Activated CD8-positive, alpha-beta memory T cell treated with anti-CD3 and anti-CD28 coated beads, Interleukin-2, amount 50 U/mL, for 1 hour (primary cell): Measurements from ENCODE around the gene HEATR5A.

Experiments used
- DNase-seq: peaks from one replicate; pipeline ENCODE4 v3.0.0-alpha.2; 2020; ENCODE audit errors: extremely low read depth

Gene HEATR5A

DNA sequence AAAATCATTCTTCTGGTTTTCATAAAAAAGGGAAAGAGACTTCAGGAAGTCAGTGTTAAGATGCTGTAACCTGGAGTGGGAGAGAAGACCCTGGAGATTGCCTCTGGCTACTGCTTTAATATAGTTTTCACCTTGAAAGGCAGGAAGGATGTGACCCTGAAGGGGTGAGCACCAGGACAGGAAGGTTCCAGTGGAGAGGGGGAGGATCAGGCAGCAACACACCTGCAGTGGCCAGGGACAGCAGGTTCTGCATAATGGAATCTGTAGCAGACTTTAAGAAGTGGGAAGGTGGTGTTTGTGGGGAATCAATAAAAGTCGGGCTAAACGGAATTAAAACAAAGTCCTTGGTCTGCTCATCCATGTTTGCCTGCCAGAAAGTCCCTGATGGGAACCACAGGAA, 6.3 kb upstream of the HEATR5A start:
- DNase-seq, result no peak

DNA sequence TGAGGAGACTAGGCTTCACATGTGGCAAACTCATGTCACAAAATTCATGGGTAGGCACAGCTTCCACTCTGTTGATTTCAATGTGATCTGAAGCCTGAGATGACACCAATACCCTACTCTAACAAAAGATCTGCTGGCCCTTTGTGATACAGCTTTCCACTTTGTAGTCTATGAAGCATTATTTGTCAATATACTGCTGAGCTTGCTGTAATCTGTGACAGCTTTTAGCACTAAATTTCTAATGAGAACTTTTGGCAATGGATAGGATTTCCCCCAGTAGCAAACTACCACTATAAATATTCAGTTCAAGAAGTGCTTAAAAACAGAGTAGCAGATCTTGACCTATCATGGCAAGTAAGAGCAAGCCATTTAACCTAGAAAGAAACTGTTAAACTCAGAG, 5.6 kb upstream of the HEATR5A start:
- no peak for DNase-seq

DNA sequence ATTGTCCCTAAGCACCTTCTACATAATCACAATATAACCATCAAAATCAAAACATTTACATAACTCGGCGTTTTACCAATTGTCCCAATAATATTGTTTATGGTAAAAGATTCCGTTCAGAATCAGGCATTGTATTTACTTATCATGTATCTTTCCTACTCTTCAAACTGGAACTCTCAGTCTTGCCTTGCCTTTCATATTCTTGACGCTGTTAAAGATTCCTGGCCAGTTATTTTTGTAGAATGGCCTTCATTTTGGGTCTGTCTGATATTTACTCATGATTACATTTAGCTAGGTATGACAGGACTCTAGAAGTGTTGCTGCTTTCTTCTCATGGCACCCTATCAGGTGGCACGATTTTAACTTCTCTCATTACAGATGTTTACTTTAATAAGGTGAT, 850 bp upstream of the HEATR5A start:
- DNase-seq, result no peak

DNA sequence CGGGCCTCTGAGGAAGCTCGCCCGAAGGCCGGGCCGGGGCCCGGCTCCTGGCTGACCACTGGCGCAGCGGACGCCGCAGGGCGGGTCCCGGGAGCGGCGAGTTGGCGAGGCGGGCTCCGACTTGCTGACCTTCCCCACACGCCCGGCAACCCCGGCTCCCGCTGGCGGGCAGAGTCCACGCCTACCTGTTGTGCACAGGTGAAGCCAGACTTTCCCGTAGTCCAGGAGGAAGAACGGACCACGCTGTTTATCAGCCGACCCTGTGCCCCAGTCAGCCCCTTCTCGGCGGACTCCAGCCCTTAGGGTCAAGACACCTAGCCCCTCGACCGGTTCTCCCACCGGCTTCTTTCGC, 407 bp downstream of the HEATR5A start:
- DNase-seq, result no peak

- DNase-seq, result no peak
Observed at GRCh38 chr14:31419179-31419966, 977 bp downstream of the HEATR5A start.

DNA sequence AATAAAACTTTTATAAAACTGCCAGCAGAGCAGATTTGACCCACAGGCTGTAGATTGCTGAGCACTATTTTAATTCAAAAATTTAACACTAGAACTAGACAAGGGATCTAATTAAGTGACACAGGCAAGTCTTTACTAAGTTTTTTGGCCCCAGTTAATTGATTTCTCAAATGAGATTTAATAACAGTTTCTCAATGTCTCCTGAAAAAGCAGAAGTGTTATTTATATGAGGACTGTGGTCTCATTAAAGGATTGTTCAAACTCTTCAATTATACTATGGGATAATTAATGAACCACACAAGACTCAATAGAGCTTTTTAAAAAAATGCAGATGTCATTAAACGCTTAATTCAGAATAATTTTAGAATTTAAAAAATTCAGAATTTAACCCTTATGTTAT, 1.9 kb downstream of the HEATR5A start:
- no peak for DNase-seq

DNA sequence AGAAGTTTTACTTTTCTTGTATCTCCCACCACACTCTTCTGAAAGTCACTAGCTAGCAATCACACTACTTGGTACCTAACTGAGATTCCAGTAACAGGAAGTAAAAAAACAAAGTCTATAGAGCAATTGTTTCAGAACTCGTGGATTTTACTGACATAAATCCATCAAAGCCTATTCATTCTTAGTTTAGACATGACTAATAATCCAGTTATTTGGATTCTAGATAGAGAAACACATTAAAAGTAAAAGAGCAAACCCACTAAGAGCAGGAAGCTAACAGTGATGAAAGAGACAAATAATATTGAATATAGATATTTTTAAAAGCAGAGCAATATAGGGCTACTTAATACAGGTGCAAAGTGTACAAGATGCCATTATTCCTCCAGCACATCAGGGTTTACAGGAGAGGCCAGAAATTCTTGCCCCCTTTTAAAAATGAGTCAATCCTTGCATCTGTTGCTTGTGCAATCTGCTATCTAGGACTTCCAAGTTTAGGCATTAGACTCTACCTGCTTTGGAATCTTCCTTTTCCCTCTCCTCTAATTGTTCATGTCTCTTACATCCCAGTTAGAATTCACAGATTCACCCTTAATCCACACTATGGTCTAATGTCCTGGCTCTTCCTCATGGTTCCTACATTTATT, 6.0 kb downstream of the HEATR5A start:
- no peak for DNase-seq

- no peak for DNase-seq
Observed at GRCh38 chr14:31411218-31411727, 9.1 kb downstream of the HEATR5A start.

GRCh38 chr14:31410048-31410650, 10.2 kb downstream of the HEATR5A start:
- no peak for DNase-seq

DNA sequence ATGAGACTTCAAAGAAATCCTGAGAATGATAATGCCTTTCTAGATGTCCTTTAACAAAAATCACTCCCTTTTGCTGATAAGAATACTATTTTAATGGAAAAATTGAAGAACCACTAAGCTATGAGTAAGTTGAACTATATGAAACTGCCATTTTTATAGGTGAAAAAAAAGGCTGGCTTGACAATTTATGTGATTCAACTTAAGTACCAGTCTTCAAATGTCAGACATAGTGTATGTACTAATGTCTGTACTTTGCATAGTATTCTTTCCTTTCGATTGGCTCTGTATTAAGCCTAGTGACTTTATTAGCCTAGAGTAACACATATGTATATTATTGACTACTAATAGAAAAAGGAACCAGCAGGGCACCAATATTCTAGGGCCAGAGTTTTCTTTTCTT, 11.9 kb downstream of the HEATR5A start:
- DNase-seq, result no peak

DNA sequence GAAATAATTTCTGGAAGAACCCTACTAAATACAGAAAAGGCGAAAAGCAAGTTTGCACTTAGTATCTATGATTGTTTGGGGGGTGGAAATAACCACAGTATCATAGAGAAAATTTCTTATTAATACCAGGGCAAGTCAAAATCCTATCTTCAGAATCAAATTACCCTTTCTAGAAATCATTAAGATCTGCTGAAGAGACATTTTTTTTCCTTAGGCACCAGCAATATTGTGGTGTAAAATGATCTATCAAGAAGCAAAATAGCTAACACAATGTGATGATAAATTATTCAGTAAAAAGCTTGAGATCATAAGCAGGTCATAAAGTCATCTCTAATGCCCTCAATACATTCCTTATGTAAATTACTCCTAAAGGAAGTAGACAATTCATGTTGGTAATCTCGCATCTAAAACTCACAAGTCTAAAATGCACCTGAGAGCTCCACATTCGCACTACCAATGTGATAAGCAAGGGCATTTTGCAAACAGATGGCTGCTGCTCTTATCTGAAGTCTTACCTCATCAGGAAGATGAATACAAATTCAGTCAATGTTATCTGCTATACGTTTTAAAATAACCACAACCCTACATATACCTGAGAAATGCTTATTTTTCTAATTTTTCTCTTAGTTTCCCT, 14.6 kb downstream of the HEATR5A start:
- DNase-seq, result no peak

- no peak for DNase-seq
Observed at GRCh38 chr14:31405106-31405505, 15.2 kb downstream of the HEATR5A start.

GRCh38 chr14:31403707-31404106, 16.6 kb downstream of the HEATR5A start:
- no peak for DNase-seq

- DNase-seq, result no peak
Observed at GRCh38 chr14:31402764-31403439, 17.4 kb downstream of the HEATR5A start.

GRCh38 chr14:31401369-31401932, 18.9 kb downstream of the HEATR5A start:
- DNase-seq, result no peak

DNA sequence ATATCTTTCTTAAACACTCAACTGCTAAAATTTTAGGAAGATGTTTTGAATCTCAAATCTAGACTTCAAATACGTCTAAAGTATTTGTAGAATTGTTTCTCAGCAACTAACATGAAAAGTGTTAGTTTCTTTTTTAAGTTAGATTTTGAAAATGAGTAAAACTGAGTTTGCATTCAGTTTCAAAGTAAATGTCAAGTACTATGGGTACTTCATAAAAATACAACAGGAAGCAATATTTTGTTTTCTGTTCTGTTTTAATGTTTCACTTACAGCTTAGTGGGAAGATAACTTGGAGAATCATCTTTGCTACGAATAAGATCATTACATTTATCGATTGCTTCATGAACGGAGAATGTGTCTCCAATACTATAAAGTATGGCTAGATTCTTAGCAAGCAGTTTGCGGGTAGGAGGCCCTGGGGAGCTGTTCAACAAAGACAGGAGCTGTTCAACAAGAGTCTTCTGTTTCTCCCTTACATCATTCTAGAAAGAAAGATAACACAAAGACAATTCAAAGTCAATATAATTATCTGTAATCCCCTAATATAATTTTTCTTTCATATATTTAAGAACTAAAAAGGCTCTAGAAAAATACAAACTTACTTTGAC, 20.2 kb downstream of the HEATR5A start:
- DNase-seq, result no peak

DNA sequence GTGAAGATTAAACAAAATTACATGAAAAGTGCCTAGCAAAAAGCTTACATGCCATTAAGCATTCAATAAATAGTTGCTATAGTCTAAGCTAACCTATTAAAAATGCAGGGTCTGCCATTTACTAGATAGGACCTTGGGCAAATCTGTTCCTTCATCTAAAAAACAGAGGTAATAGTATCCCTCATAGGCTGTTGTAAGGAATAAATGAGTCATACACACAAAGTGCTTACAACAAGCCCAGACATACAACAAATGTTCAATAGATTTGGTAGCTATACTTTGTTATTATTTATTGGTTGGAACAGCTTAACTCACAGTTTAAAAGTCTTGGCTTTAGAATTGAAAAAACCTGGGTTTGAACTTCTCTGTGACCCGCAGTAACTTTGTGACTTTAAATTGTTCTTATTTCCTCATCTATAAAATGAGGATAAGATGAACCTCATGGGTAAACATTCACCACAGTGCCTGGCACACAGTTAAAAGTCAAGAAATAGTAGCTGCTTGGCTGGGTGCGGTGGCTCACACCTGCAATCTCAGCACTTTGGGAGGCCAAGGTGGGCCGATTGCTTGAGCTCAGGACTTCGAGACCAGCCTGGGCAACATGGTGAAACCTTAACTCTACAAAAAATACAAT, 24.7 kb downstream of the HEATR5A start:
- no peak for DNase-seq

DNA sequence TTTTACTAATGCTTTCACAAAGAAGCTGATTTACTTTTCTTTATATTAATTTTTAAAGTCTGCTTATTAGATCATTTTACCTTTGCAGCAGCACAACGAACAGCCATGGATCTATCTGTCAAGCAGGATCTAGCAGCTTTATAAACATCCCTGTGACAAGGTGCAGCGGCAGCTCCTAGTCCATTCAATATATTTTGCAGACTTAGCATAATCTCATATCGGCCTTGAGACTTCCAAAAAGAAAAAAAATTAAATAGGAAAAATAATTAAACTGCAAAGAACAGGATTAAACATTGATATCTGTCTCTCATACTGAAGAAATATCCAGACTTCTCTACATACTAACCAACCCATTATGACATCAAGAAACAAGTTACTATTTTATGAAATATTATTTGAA, 25.2 kb downstream of the HEATR5A start:
- DNase-seq, result no peak

GRCh38 chr14:31391977-31392503, 28.3 kb downstream of the HEATR5A start:
- no peak for DNase-seq

DNA sequence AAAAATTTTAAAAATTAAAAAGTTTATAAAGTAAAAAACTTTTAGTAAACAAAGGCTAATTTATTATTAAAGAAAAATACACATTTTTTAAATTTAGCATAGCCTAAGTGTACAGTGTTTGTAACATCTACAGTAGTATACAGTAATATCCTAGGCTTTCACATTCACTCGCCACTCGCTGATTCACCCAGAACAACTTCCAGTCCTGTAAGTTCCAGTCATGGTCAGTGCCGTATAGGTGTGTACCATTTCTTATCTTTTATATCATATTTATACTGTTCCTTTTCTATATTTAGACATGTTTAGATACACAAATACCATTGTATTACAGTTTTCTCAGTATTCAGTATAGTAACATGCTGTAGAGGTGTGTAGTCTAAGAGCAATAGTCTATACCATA, 28.9 kb downstream of the HEATR5A start:
- no peak for DNase-seq
